HG02642 (cell line): ENCODE measurements around the gene GRIP2.

Source experiments
- ATAC-seq: cut with Tn5 transposase; IDR thresholded peaks from one replicate; pipeline ENCODE4 v1.9.1; 2021; ENCODE audit warnings: mild to moderate bottlenecking; ENCODE audit not compliant: unreplicated experiment, poor library complexity

GRIP2 gene

GRCh38 chr3:14542656-14543055 is 2.5 kb upstream of the GRIP2 start:
- no peak for ATAC-seq

- ATAC-seq, result no peak
These were observed 1.5 kb upstream of the GRIP2 start for GRCh38 chr3:14541646-14542045.

GRCh38 chr3:14540821-14541385 is 761 bp upstream of the GRIP2 start:
- ATAC-seq, result no peak

GRCh38 chr3:14539384-14539741 is 779 bp downstream of the GRIP2 start:
- no peak for ATAC-seq

- ATAC-seq, result no peak
These were observed 1.6 kb downstream of the GRIP2 start for GRCh38 chr3:14538451-14539088.

- no peak for ATAC-seq
These were observed 2.3 kb downstream of the GRIP2 start for GRCh38 chr3:14537590-14538450.

GRCh38 chr3:14536837-14537589 is 3.1 kb downstream of the GRIP2 start:
- ATAC-seq, result no peak

- no peak for ATAC-seq
These were observed 3.9 kb downstream of the GRIP2 start for GRCh38 chr3:14536055-14536815.

GRCh38 chr3:14535616-14536015 is 4.5 kb downstream of the GRIP2 start:
- ATAC-seq, result no peak

GRCh38 chr3:14534516-14535191 is 5.5 kb downstream of the GRIP2 start:
- no peak for ATAC-seq

- ATAC-seq, result no peak
These were observed 6.6 kb downstream of the GRIP2 start for GRCh38 chr3:14533457-14533958.

GRCh38 chr3:14532691-14533456 is 7.3 kb downstream of the GRIP2 start:
- ATAC-seq, result no peak

- no peak for ATAC-seq
These were observed 8.2 kb downstream of the GRIP2 start for GRCh38 chr3:14531856-14532395.

- ATAC-seq, result no peak
These were observed 12.1 kb downstream of the GRIP2 start for GRCh38 chr3:14528081-14528480.

GRCh38 chr3:14525685-14526631 is 14.2 kb downstream of the GRIP2 start:
- ATAC-seq, result no peak

GRCh38 chr3:14524920-14525660 is 15.1 kb downstream of the GRIP2 start:
- ATAC-seq, result no peak

- ATAC-seq, result no peak
These were observed 15.8 kb downstream of the GRIP2 start for GRCh38 chr3:14524311-14524711.
